Endothelial cell of umbilical vein (primary cell): Measurements from ENCODE around the gene CDT1. TPM values are rescaled to one million over a fixed set of nuclear protein-coding genes. Genes with fewer than 3 reads are reported as not detected.

Experiments
- BruUV-seq: library from RNA; stranded (reverse); fragments of 400-500 nt; replicated peaks from 2 replicates; lab custom pipeline; 2021; lab: Mats Ljungman, UMichigan
- CTCF ChIA-PET: fragments of 300-600, 350-600 bp; sonication (Branson Sonifier 250); formaldehyde crosslinking; loops from one replicate; lab custom pipeline; 2021; ENCODE audit warnings: antibody characterized with exemption, inconsistent platforms; lab: Charles Lee
- POLR2A ChIA-PET: fragments of 300-600, 350-600 bp; sonication (Branson Sonifier 250); formaldehyde crosslinking; loops from one replicate; lab custom pipeline; 2021; ENCODE audit warnings: antibody characterized with exemption, inconsistent platforms; lab: Charles Lee
- DNase-seq: peaks from one replicate; pipeline ENCODE4 v3.0.0-alpha.2; 2011; ENCODE audit warnings: low read depth, low spot score
- FAIRE-seq: peaks from 2 replicates; lab custom pipeline; 2011; peaks lifted over from hg19 to GRCh38; lab: Jason Lieb, UNC
- H2AFZ ChIP-seq: 2 replicates; pipeline ENCODE4 v1.6.0; 2012; ENCODE audit warnings: low read depth, low read length, control low read depth, inconsistent platforms
- H3K27ac ChIP-seq: 2 replicates; pipeline ENCODE4 v1.5.1; 2011; ENCODE audit warnings: low read depth, mild to moderate bottlenecking, control low read depth, low read length, moderate library complexity; ENCODE audit not compliant: insufficient read depth
- H3K27me3 ChIP-seq, 2 experiments: 2 replicates each; pipeline versions ENCODE4 v1.6.0 to v1.6.1; 2011; ENCODE audit warnings: low read length in 2 of 2, mixed read lengths in 1 of 2; ENCODE audit not compliant: control insufficient read depth in 2 of 2, insufficient read depth in 2 of 2
- H3K36me3 ChIP-seq, 2 experiments: 2 replicates in 1 of 2; 3 replicates in 1 of 2; pipeline ENCODE4 v1.5.1; 2011; ENCODE audit warnings: low read length in 2 of 2, mild to moderate bottlenecking in 1 of 2, moderate library complexity in 1 of 2; ENCODE audit not compliant: control insufficient read depth in 2 of 2, insufficient read depth in 2 of 2; ENCODE audit errors: extremely low read depth in 1 of 2
- H3K4me1 ChIP-seq: 3 replicates; pipeline ENCODE4 v1.5.1; 2011; ENCODE audit warnings: mild to moderate bottlenecking, low read length; ENCODE audit not compliant: control insufficient read depth, insufficient read depth; ENCODE audit errors: extremely low read depth
- H3K4me2 ChIP-seq: 2 replicates; pipeline ENCODE4 v1.6.1; 2011; ENCODE audit warnings: low read length, control low read depth, mixed read lengths; ENCODE audit not compliant: insufficient read depth
- H3K4me3 ChIP-seq, 3 experiments: fragments of 200-600 bp in 1 of 3; sonication (generic), shearing (Covaris generic) in 1 of 3; replicated peaks in 1 of 3; 2 replicates each; pipeline ENCODE4 v1.5.1; 2011 to 2016; ENCODE audit warnings: control low read depth in 3 of 3, low read length in 3 of 3, mild to moderate bottlenecking in 2 of 3, inconsistent platforms in 1 of 3, low read depth in 1 of 3, moderate library complexity in 1 of 3; ENCODE audit not compliant: insufficient read depth in 1 of 3
- H3K79me2 ChIP-seq: 2 replicates; pipeline ENCODE4 v1.6.0; 2012; ENCODE audit warnings: low read length, inconsistent platforms; ENCODE audit not compliant: control insufficient read depth, insufficient read depth
- H3K9ac ChIP-seq: replicated peaks from 2 replicates; pipeline ENCODE3; 2011; ENCODE audit warnings: low read length, control low read depth; ENCODE audit not compliant: insufficient read depth; ENCODE audit errors: extremely low read depth
- H3K9me1 ChIP-seq: replicated peaks from 3 replicates; pipeline ENCODE4 v1.6.0; 2011; ENCODE audit warnings: mild to moderate bottlenecking, low read length; ENCODE audit not compliant: control insufficient read depth, insufficient read depth; ENCODE audit errors: extremely low read depth
- H3K9me3 ChIP-seq: replicated peaks from 2 replicates; pipeline ENCODE4 v1.5.1; 2012; ENCODE audit warnings: low read length, inconsistent platforms; ENCODE audit not compliant: control insufficient read depth, insufficient read depth
- H4K20me1 ChIP-seq: replicated peaks from 2 replicates; pipeline ENCODE3; 2011; ENCODE audit warnings: mild to moderate bottlenecking, low read length; ENCODE audit not compliant: control insufficient read depth, insufficient read depth; ENCODE audit errors: extremely low read depth
- FOS ChIP-seq: IDR thresholded peaks from 2 replicates; pipeline ENCODE4 v1.6.1; 2011; ENCODE audit warnings: mild to moderate bottlenecking, low read length, moderate library complexity, borderline replicate concordance; ENCODE audit not compliant: insufficient read depth
- GATA2 ChIP-seq: IDR thresholded peaks from 2 replicates; pipeline ENCODE4 v1.7.0; 2011; ENCODE audit warnings: low read depth, mild to moderate bottlenecking, moderate library complexity, mixed read lengths, low read length; ENCODE audit not compliant: insufficient read length, insufficient read depth
- dilution Hi-C: fragments of 300-500 bp; cut with MboI; formaldehyde crosslinking; loops from one replicate; pipeline ENCODE4 v1.15.0; 2019; ENCODE audit warnings: low sequenced_read_pairs; ENCODE audit not compliant: extremely low pct_ligation_motif_present
- intact Hi-C: fragments of 100-400 bp; cut with micrococcal nuclease; formaldehyde crosslinking; loops from one replicate; pipeline ENCODE4 v1.10.0; 2022
- polyA plus RNA-seq, 4 experiments: library from polyadenylated mRNA; depleted of rRNA in 3 of 4; stranded (reverse) in 3 of 4; unstranded in 1 of 4; fragments of >200 nt; gene quantifications; 2 replicates each; pipeline versions ENCODE4 v1.2.1 to v1.2.3, GENCODE V29; 2011 to 2012; ENCODE audit warnings: missing spikeins in 1 of 4
- total RNA-seq: library from RNA; stranded (reverse); gene quantifications from 2 replicates; pipeline ENCODE4 v1.2.3, GENCODE V29; 2021
- TF ChIP-seq, protein P1 (sequence below), 2 donors: IDR thresholded peaks; 1 replicate in 1 of 2; 2 replicates in 1 of 2; pipeline ENCODE4 v1.5.1; 2011; ENCODE audit warnings: low read length in 2 of 2, mild to moderate bottlenecking in 2 of 2, moderate library complexity in 2 of 2, control low read depth in 1 of 2, inconsistent platforms in 1 of 2, low read depth in 1 of 2; ENCODE audit not compliant: insufficient read depth in 1 of 2; ENCODE audit errors: extremely low read depth in 1 of 2

CDT1 gene
- total and polyA plus RNA-seq, 2 donors (not counting 3 experiments of a cell fraction or from before 2014, with no cell fraction given), result 15.6 to 30.6 TPM

DNA sequence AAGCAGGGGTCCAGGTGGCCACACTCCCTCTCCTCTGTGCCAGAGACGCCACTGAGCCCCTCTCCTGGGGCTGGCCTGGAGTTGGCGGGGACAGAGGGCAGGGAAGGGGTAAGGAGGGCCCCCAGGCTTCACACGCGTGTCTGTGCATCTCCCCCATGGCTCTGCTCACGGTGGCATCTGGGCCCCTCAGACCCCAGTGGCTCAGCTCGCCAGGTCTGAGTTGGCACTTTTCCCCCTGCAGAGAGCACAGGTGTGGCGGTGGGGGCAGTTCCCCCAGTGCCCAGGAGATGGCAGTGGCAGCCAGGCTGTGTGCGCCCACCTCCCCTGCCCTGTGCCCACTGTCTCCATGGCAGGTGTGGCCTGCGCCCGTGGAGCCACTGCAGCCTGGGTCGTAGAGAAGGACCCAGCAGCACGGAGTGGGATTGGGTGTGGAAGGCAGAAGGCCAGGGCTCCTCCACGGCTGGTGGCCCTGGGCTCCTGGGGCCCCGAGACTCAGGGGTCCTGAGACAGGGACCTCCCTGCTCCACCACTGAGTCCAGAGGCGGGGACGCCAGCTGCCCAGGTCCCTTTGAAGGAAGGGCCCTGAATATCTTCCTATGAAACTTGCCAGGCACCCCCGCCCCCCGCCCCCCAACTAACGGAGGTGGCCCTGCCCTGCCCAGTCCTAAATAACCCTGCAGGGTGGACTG lies 12.5 kb downstream of the CDT1 start:
- FAIRE-seq, result no peak
- POLR2A ChIA-PET, result no interaction called here
- TF ChIP-seq FOS (no peak), GATA2 (no peak)
- TF ChIP-seq, protein P1, sequence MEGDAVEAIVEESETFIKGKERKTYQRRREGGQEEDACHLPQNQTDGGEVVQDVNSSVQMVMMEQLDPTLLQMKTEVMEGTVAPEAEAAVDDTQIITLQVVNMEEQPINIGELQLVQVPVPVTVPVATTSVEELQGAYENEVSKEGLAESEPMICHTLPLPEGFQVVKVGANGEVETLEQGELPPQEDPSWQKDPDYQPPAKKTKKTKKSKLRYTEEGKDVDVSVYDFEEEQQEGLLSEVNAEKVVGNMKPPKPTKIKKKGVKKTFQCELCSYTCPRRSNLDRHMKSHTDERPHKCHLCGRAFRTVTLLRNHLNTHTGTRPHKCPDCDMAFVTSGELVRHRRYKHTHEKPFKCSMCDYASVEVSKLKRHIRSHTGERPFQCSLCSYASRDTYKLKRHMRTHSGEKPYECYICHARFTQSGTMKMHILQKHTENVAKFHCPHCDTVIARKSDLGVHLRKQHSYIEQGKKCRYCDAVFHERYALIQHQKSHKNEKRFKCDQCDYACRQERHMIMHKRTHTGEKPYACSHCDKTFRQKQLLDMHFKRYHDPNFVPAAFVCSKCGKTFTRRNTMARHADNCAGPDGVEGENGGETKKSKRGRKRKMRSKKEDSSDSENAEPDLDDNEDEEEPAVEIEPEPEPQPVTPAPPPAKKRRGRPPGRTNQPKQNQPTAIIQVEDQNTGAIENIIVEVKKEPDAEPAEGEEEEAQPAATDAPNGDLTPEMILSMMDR (IDR thresholded peaks at IDR 0.05; ENCODE audit: extremely low read depth in 1 of 2, insufficient read depth in 1 of 2, low read depth in 1 of 2, low read length in 2 of 2), result peak; percentile 75 to 82

More for the DNA sequence above, 12.5 kb downstream of the CDT1 start:
- Histone ChIP-seq H4K20me1 (no peaks in the 10 kb centered on the region), H3K9me3 (no peaks in the 10 kb centered on the region), H3K4me1 (peaks cover 7% of the 10 kb centered on the region), H3K9ac (no peak overlapping the region), H3K79me2 (peaks cover 4% of the 10 kb centered on the region), H3K27ac (no peak overlapping the region), H3K27me3 (no peaks in the 10 kb centered on the region), H3K4me2 (no peak overlapping the region), H3K4me3 (no peak overlapping the region), H3K9me1 (no peaks in the 10 kb centered on the region), H2AFZ (no peak overlapping the region), H3K36me3 (no peaks in the 10 kb centered on the region)
- dilution Hi-C loops (no loop called here), intact Hi-C loops (loop anchor here (1.0 kb wide), 2 partner anchors 41 to 351 kb away; partner anchors contain the start of gene TRAPPC2L)
- CTCF ChIA-PET, result interaction anchor here (0.6 to 4.9 kb wide), 5 partner anchors 12 to 400 kb away, joined by 3 to 50 read pairs (median 3); partner anchors contain the start of genes GALNS and TRAPPC2L
- peak; percentile 23 for DNase-seq
- no TSS peak for BruUV-seq
